T47D (cell line): Measurements from ENCODE around the gene HBD.

Experiments used
- DNase-seq, 2 experiments: peaks; one replicate each; pipeline versions ENCODE4 v3.0.0 to v3.0.0-alpha.2; 2011 to 2012; ENCODE audit warnings: low read depth in 1 of 2, low spot score in 1 of 2
- JUND ChIP-seq: IDR thresholded peaks from 2 replicates; pipeline ENCODE4 v1.6.1; 2012; ENCODE audit warnings: low read depth
- in situ Hi-C: cut with HindIII; loops from 2 replicates; pipeline ENCODE4 v1.10.0; 2016; ENCODE audit warnings: low sequenced_read_pairs, low pct_unique_long_range_greater_than_20kb

The HBD gene

GRCh38 chr11:5247472-5248192, 13.3 kb upstream of the HBD start:
- no peak for TF ChIP-seq JUND

GRCh38 chr11:5246772-5247471, 12.6 kb upstream of the HBD start:
- no peak for TF ChIP-seq JUND
- no peak for DNase-seq
- in situ Hi-C loops, result no loop called here

More at GRCh38 chr11:5247472-5248192, 13.3 kb upstream of the HBD start:
- in situ Hi-C loops, result no loop called here
- DNase-seq, result no peak

- no peak for DNase-seq
- no peak for TF ChIP-seq JUND
- in situ Hi-C loops, result no loop called here
Measured at GRCh38 chr11:5245155-5245554, 10.9 kb upstream of the HBD start.

- in situ Hi-C loops, result no loop called here
- no peak for DNase-seq
- no peak for TF ChIP-seq JUND
Measured at GRCh38 chr11:5243816-5244180, 9.5 kb upstream of the HBD start.

- DNase-seq, result no peak
- TF ChIP-seq JUND, result no peak
- in situ Hi-C loops, result no loop called here
Measured at GRCh38 chr11:5242933-5243815, 8.9 kb upstream of the HBD start.

- DNase-seq, result no peak
- in situ Hi-C loops, result no loop called here
- TF ChIP-seq JUND, result no peak
Measured at GRCh38 chr11:5242208-5242607, 7.9 kb upstream of the HBD start.

GRCh38 chr11:5241458-5241857, 7.2 kb upstream of the HBD start:
- TF ChIP-seq JUND, result no peak
- DNase-seq, result no peak
- in situ Hi-C loops, result no loop called here

- DNase-seq, result no peak
- no peak for TF ChIP-seq JUND
- in situ Hi-C loops, result no loop called here
Measured at GRCh38 chr11:5240458-5240857, 6.2 kb upstream of the HBD start.

- in situ Hi-C loops, result no loop called here
- no peak for TF ChIP-seq JUND
- no peak for DNase-seq
Measured at GRCh38 chr11:5240056-5240455, 5.8 kb upstream of the HBD start.

GRCh38 chr11:5239046-5239445, 4.8 kb upstream of the HBD start:
- no peak for DNase-seq

GRCh38 chr11:5238486-5238885, 4.2 kb upstream of the HBD start:
- in situ Hi-C loops, result no loop called here
- no peak for DNase-seq
- TF ChIP-seq JUND, result no peak

More at GRCh38 chr11:5239046-5239445, 4.8 kb upstream of the HBD start:
- in situ Hi-C loops, result no loop called here
- TF ChIP-seq JUND, result no peak

GRCh38 chr11:5237420-5237819, 3.1 kb upstream of the HBD start:
- no peak for DNase-seq
- no peak for TF ChIP-seq JUND
- in situ Hi-C loops, result no loop called here
